ENCODE measurements around the gene CLEC14A. TPM values are rescaled to one million over a fixed set of nuclear protein-coding genes. Genes with fewer than 3 reads are reported as not detected.

The CLEC14A gene
- total and polyA plus RNA-seq, 4 donors, result 6.4 to 7.3 (median 7.1) TPM

DNA sequence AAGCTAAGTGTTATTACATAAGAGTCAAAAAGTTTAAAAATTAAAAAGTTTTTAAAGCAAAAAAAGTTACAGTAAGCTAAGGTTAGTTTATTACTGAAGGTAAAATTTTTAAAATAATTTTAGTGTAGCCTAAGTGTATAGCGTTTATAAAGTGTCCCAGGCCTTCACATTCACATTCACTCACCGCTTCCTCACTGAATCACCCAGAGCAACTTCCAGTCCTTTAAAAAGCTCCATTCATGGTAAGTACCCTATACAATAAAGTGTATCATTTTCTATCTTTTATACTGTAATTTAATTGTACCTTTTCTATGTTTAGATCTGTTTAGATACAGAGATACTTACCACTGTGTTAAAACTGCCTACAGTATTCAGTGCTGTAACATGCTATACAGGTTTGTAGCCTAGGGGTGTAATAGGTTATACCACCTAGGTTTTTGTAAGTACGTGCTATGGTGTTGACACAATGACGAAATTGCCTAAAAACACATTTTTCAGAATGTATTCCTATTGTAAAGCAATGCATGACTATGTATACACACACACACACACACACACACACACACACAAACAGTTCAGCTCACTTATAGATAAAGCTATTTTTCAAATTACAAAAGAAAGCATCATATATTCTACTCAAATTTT is 3.7 kb downstream of the CLEC14A start:
- 78% methylated on average over 4 of the region's 4 CpGs for WGBS
- Histone ChIP-seq H3K36me3 (ENCODE audit: control insufficient read depth in 4 of 4, insufficient read depth in 3 of 4, low read depth in 1 of 4, low read length in 3 of 4) (no peaks in the 10 kb centered on the region), H3K9me3 (ENCODE audit: control insufficient read depth in 4 of 4, low read length in 3 of 4) (no peaks in the 10 kb centered on the region), H3K4me3 (ENCODE audit: low read depth in 1 of 3, low read length in 3 of 3) (no peak overlapping the region), H3K27ac (ENCODE audit: low read depth in 1 of 2, low read length in 2 of 2) (no peak overlapping the region), H3K27me3 (ENCODE audit: control insufficient read depth in 4 of 4, insufficient read depth in 4 of 4, low read length in 3 of 4) (peaks cover 0 to 9% (median 3%) of the 10 kb centered on the region in 4 donors), H3K4me1 (ENCODE audit: control insufficient read depth in 4 of 4, insufficient read depth in 4 of 4, low read length in 3 of 4) (peaks cover 4 to 10% (median 9%) of the 10 kb centered on the region in 4 donors), H3K9ac (ENCODE audit: low read depth in 1 of 2, low read length in 2 of 2) (no peak overlapping the region)
- DNase-seq (ENCODE audit: low spot score), result no peak
- TF ChIP-seq RXRA (IDR thresholded peaks at IDR 0.05) (no peak), FOXA1 (IDR thresholded peaks at IDR 0.05) (no peak)
- TF ChIP-seq, protein P1, sequence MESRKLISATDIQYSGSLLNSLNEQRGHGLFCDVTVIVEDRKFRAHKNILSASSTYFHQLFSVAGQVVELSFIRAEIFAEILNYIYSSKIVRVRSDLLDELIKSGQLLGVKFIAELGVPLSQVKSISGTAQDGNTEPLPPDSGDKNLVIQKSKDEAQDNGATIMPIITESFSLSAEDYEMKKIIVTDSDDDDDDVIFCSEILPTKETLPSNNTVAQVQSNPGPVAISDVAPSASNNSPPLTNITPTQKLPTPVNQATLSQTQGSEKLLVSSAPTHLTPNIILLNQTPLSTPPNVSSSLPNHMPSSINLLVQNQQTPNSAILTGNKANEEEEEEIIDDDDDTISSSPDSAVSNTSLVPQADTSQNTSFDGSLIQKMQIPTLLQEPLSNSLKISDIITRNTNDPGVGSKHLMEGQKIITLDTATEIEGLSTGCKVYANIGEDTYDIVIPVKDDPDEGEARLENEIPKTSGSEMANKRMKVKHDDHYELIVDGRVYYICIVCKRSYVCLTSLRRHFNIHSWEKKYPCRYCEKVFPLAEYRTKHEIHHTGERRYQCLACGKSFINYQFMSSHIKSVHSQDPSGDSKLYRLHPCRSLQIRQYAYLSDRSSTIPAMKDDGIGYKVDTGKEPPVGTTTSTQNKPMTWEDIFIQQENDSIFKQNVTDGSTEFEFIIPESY (IDR thresholded peaks at IDR 0.05), result no peak
- TF ChIP-seq, protein P2, sequence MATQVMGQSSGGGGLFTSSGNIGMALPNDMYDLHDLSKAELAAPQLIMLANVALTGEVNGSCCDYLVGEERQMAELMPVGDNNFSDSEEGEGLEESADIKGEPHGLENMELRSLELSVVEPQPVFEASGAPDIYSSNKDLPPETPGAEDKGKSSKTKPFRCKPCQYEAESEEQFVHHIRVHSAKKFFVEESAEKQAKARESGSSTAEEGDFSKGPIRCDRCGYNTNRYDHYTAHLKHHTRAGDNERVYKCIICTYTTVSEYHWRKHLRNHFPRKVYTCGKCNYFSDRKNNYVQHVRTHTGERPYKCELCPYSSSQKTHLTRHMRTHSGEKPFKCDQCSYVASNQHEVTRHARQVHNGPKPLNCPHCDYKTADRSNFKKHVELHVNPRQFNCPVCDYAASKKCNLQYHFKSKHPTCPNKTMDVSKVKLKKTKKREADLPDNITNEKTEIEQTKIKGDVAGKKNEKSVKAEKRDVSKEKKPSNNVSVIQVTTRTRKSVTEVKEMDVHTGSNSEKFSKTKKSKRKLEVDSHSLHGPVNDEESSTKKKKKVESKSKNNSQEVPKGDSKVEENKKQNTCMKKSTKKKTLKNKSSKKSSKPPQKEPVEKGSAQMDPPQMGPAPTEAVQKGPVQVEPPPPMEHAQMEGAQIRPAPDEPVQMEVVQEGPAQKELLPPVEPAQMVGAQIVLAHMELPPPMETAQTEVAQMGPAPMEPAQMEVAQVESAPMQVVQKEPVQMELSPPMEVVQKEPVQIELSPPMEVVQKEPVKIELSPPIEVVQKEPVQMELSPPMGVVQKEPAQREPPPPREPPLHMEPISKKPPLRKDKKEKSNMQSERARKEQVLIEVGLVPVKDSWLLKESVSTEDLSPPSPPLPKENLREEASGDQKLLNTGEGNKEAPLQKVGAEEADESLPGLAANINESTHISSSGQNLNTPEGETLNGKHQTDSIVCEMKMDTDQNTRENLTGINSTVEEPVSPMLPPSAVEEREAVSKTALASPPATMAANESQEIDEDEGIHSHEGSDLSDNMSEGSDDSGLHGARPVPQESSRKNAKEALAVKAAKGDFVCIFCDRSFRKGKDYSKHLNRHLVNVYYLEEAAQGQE (IDR thresholded peaks at IDR 0.05), result no peak

DNA sequence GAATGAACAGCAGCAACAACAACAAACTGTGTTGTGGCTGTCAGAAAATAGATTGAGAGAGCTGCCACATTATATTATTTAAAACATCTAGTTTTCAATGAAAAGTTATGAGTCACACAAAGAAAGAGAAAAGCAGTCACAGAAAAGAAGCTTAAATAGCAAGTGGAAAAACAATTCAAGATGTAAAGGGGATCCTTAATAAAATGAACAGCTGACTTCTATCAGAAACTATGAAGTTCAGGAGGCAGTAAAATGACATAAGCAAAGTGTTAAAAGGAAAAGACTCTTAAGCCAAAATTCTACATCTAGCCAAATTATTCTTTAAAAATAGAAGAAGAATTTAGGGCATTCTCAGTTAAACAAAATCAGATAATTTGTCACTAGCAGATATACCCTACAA is 5.6 kb downstream of the CLEC14A start:
- TF ChIP-seq HNF4G (IDR thresholded peaks at IDR 0.05) (no peak), SP1 (IDR thresholded peaks at IDR 0.05) (no peak), EGR1 (IDR thresholded peaks at IDR 0.05; ENCODE audit: low read depth in 2 of 2) (no peak), RXRA (IDR thresholded peaks at IDR 0.05) (no peak), YY1 (IDR thresholded peaks at IDR 0.05) (no peak), HNF4A (conservative IDR thresholded peaks at IDR 0.05) (no peak), GABPA (IDR thresholded peaks at IDR 0.05 in 1 of 2, conservative IDR thresholded peaks at IDR 0.05 in 1 of 2) (no peak), RAD21 (IDR thresholded peaks at IDR 0.05) (no peak), NR2F2 (IDR thresholded peaks at IDR 0.05) (no peak), FOXA1 (IDR thresholded peaks at IDR 0.05) (no peak), JUND (IDR thresholded peaks at IDR 0.05) (no peak), FOXA2 (IDR thresholded peaks at IDR 0.05) (no peak)
- TF ChIP-seq, protein P1 (IDR thresholded peaks at IDR 0.05), result no peak
- TF ChIP-seq, protein P3, sequence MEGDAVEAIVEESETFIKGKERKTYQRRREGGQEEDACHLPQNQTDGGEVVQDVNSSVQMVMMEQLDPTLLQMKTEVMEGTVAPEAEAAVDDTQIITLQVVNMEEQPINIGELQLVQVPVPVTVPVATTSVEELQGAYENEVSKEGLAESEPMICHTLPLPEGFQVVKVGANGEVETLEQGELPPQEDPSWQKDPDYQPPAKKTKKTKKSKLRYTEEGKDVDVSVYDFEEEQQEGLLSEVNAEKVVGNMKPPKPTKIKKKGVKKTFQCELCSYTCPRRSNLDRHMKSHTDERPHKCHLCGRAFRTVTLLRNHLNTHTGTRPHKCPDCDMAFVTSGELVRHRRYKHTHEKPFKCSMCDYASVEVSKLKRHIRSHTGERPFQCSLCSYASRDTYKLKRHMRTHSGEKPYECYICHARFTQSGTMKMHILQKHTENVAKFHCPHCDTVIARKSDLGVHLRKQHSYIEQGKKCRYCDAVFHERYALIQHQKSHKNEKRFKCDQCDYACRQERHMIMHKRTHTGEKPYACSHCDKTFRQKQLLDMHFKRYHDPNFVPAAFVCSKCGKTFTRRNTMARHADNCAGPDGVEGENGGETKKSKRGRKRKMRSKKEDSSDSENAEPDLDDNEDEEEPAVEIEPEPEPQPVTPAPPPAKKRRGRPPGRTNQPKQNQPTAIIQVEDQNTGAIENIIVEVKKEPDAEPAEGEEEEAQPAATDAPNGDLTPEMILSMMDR (IDR thresholded peaks at IDR 0.05; ENCODE audit: low read depth, low read length, missing input control), result no peak
- TF ChIP-seq, protein P4, sequence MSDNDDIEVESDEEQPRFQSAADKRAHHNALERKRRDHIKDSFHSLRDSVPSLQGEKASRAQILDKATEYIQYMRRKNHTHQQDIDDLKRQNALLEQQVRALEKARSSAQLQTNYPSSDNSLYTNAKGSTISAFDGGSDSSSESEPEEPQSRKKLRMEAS (IDR thresholded peaks at IDR 0.05), result no peak
- TF ChIP-seq, protein P5, sequence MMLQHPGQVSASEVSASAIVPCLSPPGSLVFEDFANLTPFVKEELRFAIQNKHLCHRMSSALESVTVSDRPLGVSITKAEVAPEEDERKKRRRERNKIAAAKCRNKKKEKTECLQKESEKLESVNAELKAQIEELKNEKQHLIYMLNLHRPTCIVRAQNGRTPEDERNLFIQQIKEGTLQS (IDR thresholded peaks at IDR 0.05), result no peak
- Histone ChIP-seq H3K9ac (ENCODE audit: low read depth in 1 of 2, low read length in 2 of 2) (no peak overlapping the region), H3K4me1 (ENCODE audit: control insufficient read depth in 4 of 4, insufficient read depth in 4 of 4, low read length in 3 of 4) (peaks cover under 1 to 5% (median 3%) of the 10 kb centered on the region in 4 donors), H3K27me3 (ENCODE audit: control insufficient read depth in 4 of 4, insufficient read depth in 4 of 4, low read length in 3 of 4) (peaks cover 0 to 6% (median 3%) of the 10 kb centered on the region in 4 donors), H3K36me3 (ENCODE audit: control insufficient read depth in 4 of 4, insufficient read depth in 3 of 4, low read depth in 1 of 4, low read length in 3 of 4) (no peaks in the 10 kb centered on the region), H3K9me3 (ENCODE audit: control insufficient read depth in 4 of 4, low read length in 3 of 4) (no peaks in the 10 kb centered on the region), H3K4me3 (ENCODE audit: low read depth in 1 of 3, low read length in 3 of 3) (no peak overlapping the region), H3K27ac (ENCODE audit: low read depth in 1 of 2, low read length in 2 of 2) (no peak overlapping the region)
- DNase-seq (ENCODE audit: low spot score), result no peak
